ENCODE results near the gene PLEKHO2. TPM values are rescaled to one million over a fixed set of nuclear protein-coding genes. Genes with fewer than 3 reads are reported as not detected.

The PLEKHO2 gene
- total RNA-seq, 1 donor from 2014 or later, result 3.9 TPM

DNA sequence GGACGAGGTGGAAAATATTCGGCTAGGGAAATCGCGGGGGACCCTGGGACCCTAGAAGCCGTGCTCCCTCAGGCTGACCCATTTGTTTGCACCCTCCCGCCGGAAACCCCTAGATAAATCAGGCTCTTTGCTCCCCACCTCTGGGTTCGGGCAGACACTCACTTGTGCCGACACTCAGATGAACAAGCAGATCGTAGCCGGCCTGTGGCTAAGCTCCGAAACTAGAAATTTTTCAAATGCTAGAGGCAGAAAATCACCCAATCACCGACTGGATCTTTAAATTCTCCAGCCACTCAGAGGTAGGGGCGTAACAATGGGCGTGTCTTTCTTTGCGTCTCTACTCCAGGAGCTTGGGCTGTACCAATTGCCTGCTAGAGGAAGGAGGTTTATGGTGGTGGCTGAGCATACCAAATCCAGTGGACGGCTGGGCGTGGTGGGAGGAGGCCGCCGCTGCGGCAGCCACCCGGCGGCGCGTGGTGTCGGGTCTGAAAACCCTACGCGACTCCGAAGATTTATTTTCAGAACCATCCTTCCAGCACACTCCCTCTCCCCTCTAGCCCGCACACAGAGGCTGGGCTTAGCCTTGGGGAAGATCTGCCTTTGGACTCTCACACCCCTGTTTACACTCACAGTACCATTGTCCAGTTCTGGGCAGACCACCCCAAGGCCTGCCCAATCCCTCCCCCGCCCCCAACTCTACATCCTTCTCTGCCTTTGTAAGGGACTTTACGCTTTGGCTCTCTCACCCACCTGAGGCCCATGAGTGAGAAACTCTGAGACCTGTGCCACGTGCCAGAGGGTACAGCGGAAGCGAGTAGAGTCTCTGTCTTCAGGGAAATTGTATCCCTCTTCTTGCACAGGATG lies 16.1 kb upstream of the PLEKHO2 start, which contains the start of gene PIF1:
PIF1 (minus strand) TSS at position 217 of the 864 bp plus-strand sequence. CDS start 1,312 bp downstream, outside the sequence.
- ATAC-seq, result peak; percentile 97

DNA sequence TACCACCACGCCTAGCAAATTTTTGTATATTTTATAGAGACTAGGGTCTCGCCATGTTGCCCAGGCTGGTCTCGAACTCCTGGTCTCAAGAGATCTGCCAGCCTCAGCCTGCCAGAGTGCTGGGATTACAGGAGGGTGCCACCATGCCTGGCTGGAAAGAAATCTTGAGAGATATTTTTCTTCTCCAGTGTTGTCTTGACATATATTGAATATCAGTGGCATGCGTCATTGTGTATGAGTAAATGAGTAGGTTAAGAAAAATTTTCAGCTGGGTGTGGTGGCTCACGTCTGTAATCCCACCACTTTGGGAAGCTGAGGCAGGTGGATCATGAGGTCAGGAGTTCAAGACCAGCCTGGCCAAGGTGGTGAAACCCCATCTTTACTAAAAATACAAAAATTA lies 12.7 kb upstream of the PLEKHO2 start:
- no peak for ATAC-seq

DNA sequence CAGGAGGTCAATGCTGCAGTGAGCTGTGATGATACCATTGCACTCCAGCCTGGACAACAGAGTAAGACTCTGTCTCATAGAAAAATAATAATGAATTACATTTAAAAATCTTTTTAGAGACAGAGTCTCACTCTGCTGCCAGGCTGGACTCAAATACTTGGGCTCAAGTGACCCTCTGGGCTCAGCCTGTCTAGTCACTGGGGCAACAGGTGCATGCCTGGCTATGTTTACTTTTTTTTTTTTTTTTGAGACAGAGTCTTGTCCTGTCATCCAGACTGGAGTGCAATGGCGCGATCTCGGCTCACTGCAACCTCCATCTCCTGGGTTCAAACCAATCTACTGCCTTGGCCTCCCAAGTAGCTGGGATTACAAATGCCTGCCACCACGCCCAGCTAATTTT lies 8.0 kb upstream of the PLEKHO2 start:
- no peak for ATAC-seq

DNA sequence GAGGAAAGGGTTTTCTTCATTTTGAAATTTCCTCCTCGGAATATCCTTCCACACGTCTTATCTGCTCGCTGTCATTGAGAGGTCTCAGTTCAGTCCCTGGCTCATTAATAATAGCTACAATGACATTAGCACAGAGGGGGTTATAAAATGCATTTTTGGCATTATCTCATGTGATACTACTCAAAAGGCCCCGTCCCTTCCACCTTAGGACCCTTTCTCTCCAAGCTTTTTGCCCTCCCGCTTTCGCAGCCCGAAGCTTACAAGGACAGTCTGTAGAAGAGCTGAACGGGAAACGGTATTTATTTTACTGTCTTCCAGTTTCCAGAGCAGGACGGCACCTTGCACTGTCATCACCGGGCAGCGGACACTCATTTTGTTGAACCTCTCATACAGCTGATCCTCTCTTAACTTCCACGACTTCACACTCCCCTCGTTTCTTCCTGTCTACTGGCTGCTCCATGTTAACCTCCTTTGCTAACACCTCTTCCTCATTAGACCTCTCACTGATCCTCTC lies 5.6 kb upstream of the PLEKHO2 start:
- ATAC-seq, result no peak

DNA sequence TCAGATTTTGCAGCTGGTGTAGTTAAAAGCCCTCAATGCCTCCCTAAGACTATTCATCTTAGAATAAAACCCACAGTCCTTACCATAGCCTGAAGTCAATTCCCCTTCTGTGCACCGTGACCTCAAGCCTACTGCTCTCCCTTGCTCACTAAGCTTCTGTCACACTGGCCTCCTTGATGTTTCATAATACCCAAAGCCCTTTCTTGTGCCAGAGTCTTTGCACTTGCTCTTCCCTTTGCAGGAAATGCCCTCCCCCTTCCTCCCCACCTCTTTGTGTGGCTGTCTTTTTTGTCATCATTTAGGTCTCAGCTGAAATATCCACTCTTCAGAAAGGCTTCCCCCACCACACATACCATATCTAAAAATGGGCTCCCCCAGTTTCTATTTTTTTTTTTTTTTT lies 4.2 kb upstream of the PLEKHO2 start:
- no peak for ATAC-seq

DNA sequence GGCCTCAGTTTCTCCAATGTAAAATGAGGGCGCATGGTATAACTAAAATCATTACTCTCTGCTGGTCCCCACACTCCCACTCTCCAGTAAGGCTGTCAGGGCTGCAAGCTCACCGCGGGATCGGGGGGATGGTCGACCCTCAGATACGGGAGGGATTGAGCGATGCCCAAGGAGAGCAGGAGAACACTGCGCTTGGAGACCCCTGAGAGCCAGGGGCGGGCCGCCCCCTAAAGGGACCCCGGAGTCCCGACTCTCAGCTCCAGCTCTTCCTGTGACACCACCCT lies 713 bp upstream of the PLEKHO2 start:
- no peak for ATAC-seq

DNA sequence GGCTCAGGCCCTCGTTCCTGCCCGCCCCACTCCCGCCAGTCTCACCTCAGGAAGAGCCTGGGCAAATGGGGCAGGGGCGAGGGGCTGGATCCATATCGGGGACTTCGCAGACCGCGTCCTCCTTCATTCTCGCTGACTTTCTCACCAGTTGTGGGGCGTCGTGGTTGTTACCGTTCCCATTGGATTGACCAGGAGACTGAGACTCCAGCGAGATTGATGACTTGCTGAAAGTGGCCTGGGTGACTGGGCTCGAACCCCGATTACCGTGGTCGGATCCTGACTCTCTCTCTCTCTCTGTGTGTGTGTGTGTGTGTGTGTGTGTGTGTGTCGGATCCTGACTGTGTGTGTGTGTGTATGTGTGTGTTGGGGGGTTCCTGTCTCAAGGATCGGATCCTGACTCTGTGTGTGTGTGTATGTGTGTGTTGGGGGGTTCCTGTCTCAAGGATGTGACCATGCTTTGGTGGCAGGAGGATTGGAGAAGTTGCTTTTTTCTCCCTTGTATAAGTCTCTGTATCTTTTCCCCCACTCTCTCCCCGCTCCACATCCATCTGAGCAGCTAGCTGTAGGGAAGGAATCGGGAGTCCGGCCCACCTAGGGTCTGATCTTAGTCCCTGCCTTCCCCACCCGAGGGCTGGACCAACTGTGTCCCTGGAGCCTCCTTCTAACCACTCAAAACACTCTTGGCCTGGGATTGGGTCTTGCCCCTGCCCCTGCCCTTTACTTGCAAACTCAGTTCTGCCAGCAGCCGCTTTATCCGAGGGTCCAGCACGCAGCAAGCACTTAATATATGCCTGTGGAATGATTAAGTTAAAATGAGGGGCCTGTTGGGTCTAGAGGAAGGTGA lies 603 bp downstream of the PLEKHO2 start:
- no peak for ATAC-seq

DNA sequence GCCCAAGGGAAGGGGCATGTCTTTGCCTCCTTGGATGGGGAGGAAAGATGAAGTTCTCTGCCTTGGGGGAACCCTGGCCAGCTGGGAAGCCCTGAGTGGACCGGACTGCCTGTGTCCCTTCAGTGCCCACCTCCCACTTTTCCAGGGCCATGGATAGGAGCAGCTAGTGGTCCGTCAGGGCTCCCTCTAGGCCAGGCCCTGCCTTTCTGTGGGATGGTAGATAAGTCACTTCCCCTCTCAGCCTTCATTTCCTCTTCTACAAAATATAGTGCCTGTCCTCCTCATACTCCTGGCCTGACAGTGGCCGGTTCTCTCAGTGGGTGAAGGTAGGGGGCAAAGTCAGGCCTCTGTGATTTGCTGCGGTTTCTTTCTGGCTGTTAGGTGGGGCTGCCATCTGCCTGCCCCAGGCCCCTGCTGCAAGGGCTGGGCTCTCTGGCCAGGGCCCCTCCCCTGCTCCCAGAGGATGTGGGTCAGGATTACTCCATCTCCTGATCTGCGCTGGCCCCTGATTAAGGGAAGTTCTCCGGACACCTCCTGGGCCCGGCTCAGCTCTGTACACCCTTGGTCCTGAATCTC lies 1.4 kb downstream of the PLEKHO2 start:
- ATAC-seq, result no peak

DNA sequence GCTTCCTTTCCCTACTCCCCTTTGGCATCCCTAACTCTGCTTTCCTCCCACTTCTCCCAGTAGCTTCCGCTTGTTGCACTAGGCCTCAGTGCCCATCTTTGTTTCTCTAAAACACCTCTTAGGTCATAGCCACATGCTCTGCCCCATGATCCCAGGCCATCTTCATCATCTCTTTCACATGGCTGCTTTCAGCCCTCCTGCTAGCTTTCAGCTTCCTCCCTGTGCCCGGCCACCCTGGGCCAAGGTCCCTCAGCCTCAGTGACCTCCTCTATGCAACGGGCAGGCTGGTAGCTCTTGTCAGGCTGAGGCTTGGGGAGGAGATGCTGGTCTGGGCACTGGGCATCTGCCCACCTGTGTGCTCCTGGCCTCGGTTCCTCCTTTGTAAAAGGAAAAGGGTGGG lies 2.3 kb downstream of the PLEKHO2 start:
- ATAC-seq, result no peak

DNA sequence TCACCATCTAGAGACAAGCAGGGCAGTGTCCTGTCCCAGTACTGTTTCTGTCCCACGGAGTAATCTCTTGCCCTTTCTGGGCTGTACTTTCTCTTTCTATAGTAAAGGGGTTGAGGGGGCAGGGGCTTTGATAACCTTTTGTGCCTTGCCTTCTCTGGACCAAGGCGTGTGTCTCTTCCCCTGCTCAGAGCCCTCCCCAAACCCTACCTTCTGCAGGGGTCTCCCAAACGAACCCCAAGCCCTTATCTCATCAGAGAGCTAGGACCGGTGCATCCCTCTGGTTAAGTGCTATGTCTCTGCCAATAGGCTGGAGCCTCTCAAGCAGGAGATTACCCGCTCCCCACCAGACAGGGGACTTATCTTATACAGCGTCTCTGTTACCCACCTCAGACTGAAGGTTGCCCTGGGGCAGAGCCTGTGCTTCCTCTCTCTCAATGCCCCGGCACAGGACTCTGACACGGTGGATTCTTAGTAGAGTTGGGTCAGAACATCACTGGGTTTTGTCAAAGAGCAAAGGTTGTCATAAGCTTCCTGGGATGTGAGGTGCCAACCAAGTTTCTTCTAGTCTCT lies 2.9 kb downstream of the PLEKHO2 start:
- ATAC-seq, result no peak

DNA sequence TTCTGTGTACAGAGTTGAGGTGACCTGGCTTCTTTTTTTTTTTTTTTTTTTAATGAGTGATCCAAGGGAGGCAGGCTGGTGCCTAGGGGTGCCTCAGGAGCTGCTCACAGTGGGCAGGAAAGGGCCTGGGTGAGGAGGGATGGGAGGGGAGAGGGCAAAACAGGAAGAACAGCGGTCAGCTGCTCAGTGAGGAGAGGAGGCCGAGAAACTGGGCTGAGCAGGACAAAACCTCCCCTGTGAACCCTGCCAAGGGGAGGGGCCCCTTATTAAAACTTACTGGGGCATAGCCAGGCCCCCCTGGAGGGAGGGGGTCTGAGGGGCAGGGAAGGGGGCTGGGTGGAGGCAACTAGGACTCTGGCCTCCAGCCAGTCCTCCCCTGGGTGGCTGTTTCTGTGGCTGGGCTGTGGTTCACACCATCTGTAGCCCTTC lies 3.5 kb downstream of the PLEKHO2 start:
- no peak for ATAC-seq

DNA sequence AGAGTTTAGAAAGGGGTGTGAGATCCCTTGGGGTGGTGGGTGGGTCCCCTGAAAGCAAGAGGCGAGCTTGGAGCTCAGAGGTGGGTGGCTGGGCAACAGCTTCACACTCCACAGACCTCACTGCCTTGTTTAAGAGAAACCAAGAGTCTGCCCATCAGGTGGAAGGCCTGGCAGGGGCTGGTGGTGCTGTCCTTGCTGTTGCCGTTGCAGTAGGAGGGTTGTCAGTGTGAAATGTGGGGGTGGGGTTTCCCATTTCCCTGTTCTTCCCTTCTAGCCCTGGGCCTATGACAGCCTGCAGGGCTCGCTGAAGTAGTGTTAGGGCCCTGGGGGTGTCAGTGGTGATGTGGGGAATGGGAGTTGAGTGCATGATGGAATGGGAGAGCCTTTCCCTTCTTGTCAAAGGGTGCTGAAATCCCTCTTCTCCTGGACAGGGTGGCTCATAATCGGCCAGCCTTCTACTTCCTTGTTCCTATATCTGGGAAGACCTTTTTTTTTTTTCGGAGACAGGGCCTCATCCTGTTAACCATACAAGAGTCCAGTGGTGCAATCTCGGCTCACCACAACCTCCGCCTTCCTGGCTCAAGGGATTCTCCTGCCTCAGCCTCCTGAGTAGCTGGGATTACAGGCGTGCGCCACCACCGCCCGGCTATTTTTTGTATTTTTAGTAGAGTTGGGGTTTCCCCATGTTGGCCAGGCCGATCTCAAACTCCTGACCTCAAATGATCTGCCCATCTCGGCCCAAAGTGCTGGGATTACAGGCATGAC lies 4.3 kb downstream of the PLEKHO2 start:
- no peak for ATAC-seq

DNA sequence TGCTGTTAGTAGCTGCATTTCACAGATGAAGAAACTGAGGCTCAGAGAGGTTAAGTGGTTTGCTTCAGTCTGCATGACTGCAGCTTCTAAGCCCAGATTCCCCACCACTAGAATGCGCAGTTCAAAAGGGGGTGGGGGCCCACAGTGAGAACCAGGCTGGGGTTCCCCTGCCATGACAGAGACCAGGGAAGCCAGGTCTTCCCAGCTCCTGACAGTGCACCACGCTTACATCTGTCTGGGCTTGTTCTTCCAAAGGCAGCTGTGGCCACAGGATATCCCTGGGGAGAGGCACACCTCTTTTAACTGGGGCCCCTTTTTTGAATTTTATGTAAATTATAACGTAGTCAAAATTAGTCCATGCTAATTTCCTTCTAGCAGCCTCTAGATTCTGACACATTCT lies 5.3 kb downstream of the PLEKHO2 start:
- no peak for ATAC-seq

DNA sequence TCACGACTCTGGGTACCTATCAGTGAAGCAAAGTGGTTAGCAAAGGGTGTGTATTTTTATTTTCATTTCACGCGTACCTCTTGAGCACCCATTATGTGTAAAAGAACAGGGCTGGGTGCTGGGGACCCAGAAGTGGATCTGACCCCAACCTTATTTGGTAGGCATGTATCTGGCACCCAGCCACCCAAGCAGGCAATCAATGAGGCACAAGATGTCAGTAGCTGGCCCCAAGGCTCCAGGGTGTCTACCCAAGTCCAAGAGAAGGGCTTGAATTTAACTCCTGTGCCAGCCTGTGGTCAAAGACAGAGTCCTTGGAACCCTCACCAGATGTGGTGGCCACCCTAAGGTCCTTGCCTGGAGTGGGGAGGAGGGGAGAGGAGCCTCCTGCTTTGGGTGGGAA lies 5.7 kb downstream of the PLEKHO2 start:
- ATAC-seq, result no peak

DNA sequence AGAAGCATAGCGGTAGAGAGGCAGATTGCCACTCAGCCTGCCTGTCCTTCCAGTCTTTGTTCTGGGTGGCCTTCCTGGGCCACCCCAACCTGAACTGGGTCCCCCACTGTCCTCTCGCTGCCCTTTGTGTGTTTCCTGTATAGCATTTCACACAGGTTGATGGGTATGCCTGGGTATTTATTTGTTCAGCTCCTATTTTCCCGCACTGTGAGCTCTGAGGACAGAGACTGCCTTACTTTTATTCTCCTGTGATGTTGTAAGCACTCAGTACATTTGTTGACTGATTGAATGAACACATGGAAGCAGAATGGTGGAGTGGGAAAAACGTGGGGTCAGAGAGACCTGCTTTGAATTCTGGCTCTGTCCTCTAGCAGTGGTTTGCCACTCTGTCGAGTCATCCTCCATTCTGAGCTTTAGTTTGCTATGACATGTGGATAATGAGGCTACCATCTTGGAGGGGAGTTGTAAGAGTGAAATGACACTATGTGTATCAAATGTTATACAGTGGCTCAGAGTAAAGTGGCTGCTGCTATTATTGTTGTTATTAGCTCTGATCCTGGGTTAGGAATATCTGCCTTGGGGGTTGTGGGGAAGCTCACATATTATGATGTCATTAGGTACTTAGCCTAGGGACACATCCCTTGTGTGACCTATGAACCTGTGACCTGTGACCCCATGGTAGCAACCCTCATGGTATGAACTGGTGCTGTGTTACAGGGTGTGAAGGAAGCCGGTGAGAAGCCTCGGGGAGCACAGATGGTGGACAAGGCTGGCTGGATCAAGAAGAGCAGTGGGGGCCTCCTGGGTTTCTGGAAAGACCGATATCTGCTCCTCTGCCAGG lies 6.4 kb downstream of the PLEKHO2 start:
- no peak for ATAC-seq

DNA sequence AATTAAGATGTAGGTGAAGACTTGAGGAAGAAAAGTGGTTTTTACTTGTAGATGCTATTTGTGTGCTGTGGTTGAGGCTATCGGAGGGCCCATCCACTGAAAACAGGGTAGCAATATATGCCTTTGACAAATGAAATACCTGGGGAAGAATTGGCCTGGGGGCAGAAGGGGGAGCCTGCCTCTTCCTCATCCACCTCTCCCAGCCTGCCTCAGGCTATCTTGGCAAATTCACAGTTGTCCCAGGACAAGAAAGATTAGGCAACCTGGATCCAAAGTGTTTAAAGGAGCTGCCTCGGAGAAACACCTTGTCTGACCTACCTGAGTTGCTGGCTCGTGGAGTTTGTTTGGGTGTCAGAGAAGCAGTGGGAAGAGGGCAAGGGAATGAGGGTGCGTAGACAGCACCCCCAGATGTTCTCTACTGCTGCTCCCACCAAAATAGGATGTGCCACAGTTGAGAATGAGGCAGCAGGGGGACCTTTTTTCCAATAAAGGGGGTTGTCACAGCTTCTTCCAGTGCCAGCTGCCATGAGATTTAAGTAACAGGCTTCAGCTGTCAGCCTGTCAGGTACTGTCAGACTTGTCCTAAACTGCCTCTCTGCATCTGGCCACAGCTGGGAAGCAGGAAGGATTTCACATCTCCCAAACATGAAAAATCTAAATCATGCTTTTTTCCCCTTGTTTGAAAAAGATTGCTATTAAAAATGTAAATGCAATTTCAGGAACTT lies 9.2 kb downstream of the PLEKHO2 start:
- no peak for ATAC-seq

DNA sequence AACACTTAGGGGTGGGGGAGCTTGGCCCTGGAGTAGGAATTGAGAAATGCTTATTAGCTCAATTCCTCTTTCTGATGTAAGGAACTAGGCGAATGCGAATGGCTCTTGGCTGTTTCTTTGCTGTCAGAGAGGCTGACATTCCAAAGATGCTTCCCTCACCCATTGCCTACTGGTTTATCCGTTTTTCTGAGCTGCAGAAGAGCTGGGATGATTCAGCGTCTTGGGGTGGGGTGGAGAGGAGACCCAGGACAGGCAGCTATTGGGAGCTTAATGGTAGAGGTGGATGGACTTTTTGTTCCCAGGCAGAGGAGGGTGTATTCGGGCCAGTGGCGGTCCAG lies 9.8 kb downstream of the PLEKHO2 start:
- ATAC-seq, result no peak

DNA sequence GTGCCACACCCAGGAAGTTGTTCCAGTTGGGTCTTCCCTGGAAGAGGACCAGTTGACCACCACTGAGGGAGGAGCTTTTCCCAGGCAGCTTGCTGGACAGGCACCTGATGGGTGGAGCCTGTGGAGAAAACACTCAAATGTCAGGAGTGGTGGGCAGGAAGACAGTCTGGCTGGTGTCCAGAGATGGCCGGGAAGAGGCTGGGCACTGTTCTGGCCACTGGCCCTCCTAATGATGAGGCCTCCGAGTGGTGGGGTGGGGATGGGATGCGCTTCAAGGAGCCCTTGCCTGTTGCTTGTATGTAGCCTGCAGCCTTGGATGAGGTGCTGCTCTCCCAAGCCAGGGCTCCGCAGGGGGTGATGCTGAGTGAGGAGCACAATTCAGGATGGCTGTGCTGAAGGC lies 12.3 kb downstream of the PLEKHO2 start:
- no peak for ATAC-seq

DNA sequence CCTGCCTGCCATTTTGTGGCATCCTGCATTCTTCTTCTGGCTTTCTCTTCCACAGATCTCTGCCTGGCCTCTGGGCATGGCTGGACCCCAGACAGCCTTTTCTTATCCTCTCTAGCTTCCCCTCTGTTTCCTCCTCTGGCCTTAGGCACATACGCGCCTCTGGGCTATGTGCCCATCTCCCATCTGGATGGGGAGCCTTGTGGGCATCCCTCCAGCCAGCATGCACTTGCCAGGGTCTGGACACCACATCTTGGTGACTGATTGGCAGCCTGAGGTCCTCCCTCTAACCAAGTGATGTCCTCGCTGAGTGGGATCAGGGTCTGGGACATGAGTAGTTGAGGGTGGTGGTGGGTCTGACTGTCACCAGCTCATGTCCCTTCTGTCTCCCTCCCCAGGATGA lies 12.8 kb downstream of the PLEKHO2 start:
- ATAC-seq, result no peak

DNA sequence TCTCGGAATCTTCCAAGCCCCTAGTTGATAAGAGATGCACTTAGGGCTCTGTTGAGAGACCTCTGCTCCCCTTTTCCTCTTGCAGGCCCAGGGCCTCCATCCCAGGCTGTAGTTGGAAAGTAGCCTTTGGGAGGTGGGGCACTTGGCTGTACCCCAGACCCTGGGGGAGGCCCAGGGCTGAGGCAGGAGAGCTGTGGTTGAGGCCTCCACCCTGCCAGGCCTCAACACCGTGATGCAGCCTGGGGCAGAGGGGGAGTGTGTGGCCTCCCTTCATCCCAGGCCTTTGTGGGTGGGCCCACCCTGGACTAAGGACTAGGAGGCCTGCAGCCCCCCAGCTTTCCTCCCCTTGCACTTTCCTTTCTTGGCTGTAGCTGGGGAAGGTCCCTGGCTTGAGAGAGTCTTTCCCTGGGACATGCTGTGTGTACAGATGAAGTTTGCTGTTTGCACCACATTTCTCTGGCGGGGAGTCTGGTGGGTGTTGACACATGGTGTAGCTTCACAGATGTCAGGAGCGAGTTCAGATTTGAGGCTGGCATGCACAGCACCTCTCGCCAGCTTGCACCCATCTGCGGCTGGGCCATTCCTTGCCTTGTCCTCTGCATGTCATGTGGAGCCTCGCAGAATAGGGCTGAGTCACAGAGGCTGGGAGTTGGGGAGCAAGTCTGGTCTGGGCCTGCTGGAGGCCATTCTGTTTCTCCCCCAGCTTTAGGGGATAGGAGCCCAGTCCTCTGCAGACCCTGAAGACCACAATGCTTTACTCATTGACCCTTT lies 13.7 kb downstream of the PLEKHO2 start:
- ATAC-seq, result peak; percentile 72
